CD8-positive, alpha-beta memory T cell (primary cell): ENCODE measurements around the gene CAND2. TPM values are rescaled to one million over a fixed set of nuclear protein-coding genes. Genes with fewer than 3 reads are reported as not detected.
"Not testable (repeated sequence)": the region's sequence is repeated elsewhere in the genome, so short reads cannot be mapped to it uniquely, and the experiment has no call there.

Experiments
- CTCF ChIA-PET: fragments of 350-600 bp; sonication (Branson Sonifier 250); formaldehyde crosslinking; loops from one replicate; lab custom pipeline; 2021; ENCODE audit warnings: antibody characterized with exemption; lab: Charles Lee
- POLR2A ChIA-PET: fragments of 350-600 bp; sonication (Branson Sonifier 250); formaldehyde crosslinking; loops from one replicate; lab custom pipeline; 2021; ENCODE audit warnings: antibody characterized with exemption; lab: Charles Lee
- DNase-seq, 5 donors: peaks; one replicate each; pipeline versions ENCODE4 v3.0.0 to v3.0.0-alpha.2; 2020 to 2022; ENCODE audit warnings: mixed read lengths in 1 of 5
- H3K27ac ChIP-seq: one replicate; pipeline ENCODE4 v1.7.0; 2013; ENCODE audit warnings: low read depth, mild to moderate bottlenecking, low read length, moderate library complexity
- H3K27me3 ChIP-seq: 2 replicates; pipeline ENCODE4 v1.7.0; 2013; ENCODE audit warnings: low read length, mild to moderate bottlenecking; ENCODE audit not compliant: insufficient read depth, poor library complexity, severe bottlenecking
- H3K36me3 ChIP-seq: 2 replicates; pipeline ENCODE4 v1.7.0; 2013; ENCODE audit warnings: mild to moderate bottlenecking, low read length, moderate library complexity; ENCODE audit not compliant: insufficient read depth
- H3K4me1 ChIP-seq: 2 replicates; pipeline ENCODE4 v1.7.0; 2013; ENCODE audit warnings: mild to moderate bottlenecking, low read length, moderate library complexity; ENCODE audit not compliant: insufficient read depth
- H3K4me3 ChIP-seq: 2 replicates; pipeline ENCODE4 v1.7.0; 2013; ENCODE audit warnings: mild to moderate bottlenecking, low read length
- H3K9me3 ChIP-seq: 2 replicates; pipeline ENCODE4 v1.7.0; 2013; ENCODE audit warnings: mild to moderate bottlenecking, low read length
- H3K27ac Mint-ChIP-seq, 8 donors: one replicate each; pipeline ENCODE4 v1.8.0; 2020 to 2021; ENCODE audit warnings: mixed read lengths in 8 of 8, mild to moderate bottlenecking in 6 of 8, inconsistent platforms in 3 of 8, moderate library complexity in 3 of 8
- H3K27me3 Mint-ChIP-seq, 2 donors: one replicate each; pipeline ENCODE4 v1.8.0; 2020 to 2021; ENCODE audit warnings: mixed read lengths in 2 of 2, mild to moderate bottlenecking in 1 of 2, moderate library complexity in 1 of 2
- H3K36me3 Mint-ChIP-seq, 3 donors: one replicate each; pipeline ENCODE4 v1.8.0; 2020 to 2021; ENCODE audit warnings: mixed read lengths in 3 of 3, inconsistent platforms in 1 of 3, mild to moderate bottlenecking in 1 of 3
- H3K4me1 Mint-ChIP-seq, 3 donors: one replicate each; pipeline ENCODE4 v1.8.0; 2020 to 2021; ENCODE audit warnings: mixed read lengths in 3 of 3, inconsistent platforms in 1 of 3, mild to moderate bottlenecking in 1 of 3
- H3K4me3 Mint-ChIP-seq, 7 donors: one replicate each; pipeline ENCODE4 v1.8.0; 2020 to 2021; ENCODE audit warnings: mixed read lengths in 7 of 7, mild to moderate bottlenecking in 6 of 7, moderate library complexity in 4 of 7, inconsistent platforms in 2 of 7
- H3K9me3 Mint-ChIP-seq, 5 donors: one replicate each; pipeline ENCODE4 v1.8.0; 2020 to 2022; ENCODE audit warnings: mixed read lengths in 5 of 5, mild to moderate bottlenecking in 3 of 5, moderate library complexity in 2 of 5, inconsistent platforms in 1 of 5
- polyA plus RNA-seq: library from polyadenylated mRNA; unstranded; fragments of 300-500 nt; fragmentation: Illumina TruSeq; gene quantifications from one replicate; pipeline ENCODE4 v1.2.3, GENCODE V29; 2021
- total RNA-seq, 2 experiments: library from RNA; stranded (reverse); gene quantifications; one replicate each; pipeline ENCODE4 v1.2.3, GENCODE V29; 2021

Gene CAND2
- total and polyA plus RNA-seq, 3 experiments from 2014 or later, result 1.0 to 2.1 (median 1.1) TPM

DNA sequence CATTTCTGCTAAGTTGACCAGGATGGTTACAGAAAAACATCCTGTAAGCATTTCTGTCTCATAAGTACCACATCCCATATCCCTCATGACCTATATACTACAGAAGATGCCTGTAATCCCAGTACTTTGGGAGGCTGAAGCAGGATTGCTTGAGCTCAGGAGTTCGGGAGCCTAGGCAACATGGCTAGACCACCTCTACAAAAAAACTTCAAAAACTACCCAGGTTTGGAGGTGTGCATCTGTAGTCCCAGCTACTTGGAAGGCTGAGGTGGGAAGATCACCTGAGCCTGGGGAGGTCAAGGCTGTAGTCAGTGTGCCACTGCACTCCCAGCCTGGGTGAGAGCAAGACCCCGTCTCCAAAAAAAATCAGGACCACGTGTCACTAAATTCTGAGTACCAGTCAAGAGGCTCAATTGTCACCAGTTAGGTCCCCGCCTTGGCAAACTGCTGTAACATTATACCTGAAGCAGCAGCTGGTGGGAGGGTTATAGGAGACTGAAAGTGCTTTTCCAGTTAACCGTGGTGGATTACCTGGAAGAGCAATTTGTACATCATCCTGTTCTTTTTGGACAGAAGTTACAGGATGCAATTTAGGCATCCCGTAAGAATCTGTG is 38.7 kb downstream of the CAND2 start:
- H3K27me3 Mint-ChIP-seq, result no peaks in the 10 kb centered on the region
- H3K4me3 Mint-ChIP-seq, result no peak overlapping the region
- Histone ChIP-seq H3K27ac (no peak overlapping the region), H3K4me3 (no peak overlapping the region), H3K36me3 (peaks cover 59% of the 10 kb centered on the region), H3K27me3 (no peaks in the 10 kb centered on the region), H3K4me1 (peaks cover 29% of the 10 kb centered on the region), H3K9me3 (no peaks in the 10 kb centered on the region)
- H3K36me3 Mint-ChIP-seq, result peaks cover 17 to 96% (median 22%) of the 10 kb centered on the region in 3 donors
- H3K27ac Mint-ChIP-seq, result peak overlapping the region in 1 of 8 donors; percentile 68
- CTCF ChIA-PET, result no interaction called here
- peaks cover 25 to 40% (median 37%) of the 10 kb centered on the region in 3 donors for H3K4me1 Mint-ChIP-seq
- no peaks in the 10 kb centered on the region for H3K9me3 Mint-ChIP-seq
- POLR2A ChIA-PET, result no interaction called here
- no peak for DNase-seq

DNA sequence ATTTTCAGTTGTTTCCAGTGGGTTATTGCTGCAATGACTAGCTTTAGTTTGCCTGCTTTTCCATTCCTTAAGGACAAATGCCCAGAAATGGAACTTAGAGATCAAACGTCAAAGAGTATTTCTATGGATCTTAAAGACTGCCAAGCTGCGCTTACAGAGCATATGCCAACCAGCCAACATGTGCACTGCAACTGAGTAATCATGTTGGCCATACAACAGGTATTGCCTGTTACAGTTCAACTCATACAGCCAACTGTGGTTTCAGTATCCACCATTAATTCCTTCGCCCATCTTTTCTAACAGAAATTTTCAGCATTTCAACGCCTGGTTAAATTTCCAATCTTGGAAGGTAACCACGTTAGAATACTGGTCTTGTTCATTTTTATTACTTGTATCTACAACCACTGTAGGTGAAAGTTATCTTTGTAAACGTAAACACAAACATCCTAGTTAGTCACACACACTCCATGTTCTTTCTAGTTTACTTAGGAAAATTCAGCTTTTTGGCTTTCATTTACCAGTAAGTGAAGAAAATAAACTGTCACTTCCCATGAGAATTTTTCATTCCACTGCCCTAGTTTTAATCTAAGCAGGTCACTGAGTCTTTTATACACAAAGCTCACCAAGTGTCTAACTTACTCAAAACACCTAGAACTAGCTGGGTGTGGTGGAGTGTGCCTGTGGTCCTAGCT is 41.0 kb downstream of the CAND2 start:
- CTCF ChIA-PET, result interaction anchor here (1.0 to 6.6 kb wide), 2 partner anchors 27 to 53 kb away, joined by 3 to 75 read pairs; no protein-coding TSS in a partner anchor

DNA sequence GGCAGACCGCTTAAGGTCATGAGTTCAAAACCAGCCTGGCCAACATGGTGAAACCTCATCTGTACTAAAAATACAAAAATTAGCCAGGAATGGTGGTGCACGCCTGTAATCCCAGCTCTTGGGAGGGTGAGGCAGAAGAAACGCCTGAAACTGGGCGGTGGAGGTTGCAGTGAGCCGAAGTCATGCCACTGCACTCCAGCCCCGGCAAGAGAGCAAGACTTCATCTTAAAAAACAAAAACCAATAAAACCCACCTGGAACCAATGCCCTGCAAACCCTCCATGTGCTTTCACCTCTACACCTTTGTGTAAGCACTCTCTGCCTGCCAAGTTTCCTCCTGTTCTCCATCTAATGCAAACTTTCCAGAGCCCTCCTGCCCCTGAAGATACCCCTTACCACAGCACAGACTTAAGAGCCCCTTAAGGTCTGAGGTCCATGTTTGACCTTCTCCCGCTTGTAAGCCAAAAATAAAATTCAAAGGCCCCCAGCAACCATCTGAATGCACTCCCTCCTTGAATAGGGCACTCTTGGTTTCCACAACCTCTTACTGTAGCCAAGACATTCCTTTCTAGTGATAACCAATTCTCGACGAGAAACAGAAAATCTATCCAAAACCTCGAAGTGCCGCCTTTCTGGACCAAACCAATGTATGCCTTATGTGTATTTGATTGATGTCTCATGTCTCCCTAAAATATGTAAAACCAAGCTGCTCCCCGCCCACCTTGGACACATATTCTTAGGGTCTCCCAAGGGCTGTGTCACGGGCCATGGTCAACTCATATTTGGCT is 41.9 kb downstream of the CAND2 start:
- Histone ChIP-seq H3K4me3 (no peak overlapping the region), H3K27me3 (no peaks in the 10 kb centered on the region), H3K27ac (no peak overlapping the region), H3K9me3 (no peaks in the 10 kb centered on the region), H3K4me1 (peaks cover 43% of the 10 kb centered on the region), H3K36me3 (peaks cover 55% of the 10 kb centered on the region)
- CTCF ChIA-PET, result interaction anchor here (1.0 to 6.6 kb wide), 2 partner anchors 28 to 52 kb away, joined by 3 to 75 read pairs; no protein-coding TSS in a partner anchor
- Mint-ChIP-seq H3K27ac (peak overlapping the region in 7 of 8 donors; percentile 59 to 100 (median 98)), H3K4me3 (peak overlapping the region; percentile 24 to 98 (median 97)), H3K4me1 (peaks cover 36 to 55% (median 50%) of the 10 kb centered on the region in 3 donors), H3K9me3 (no peaks in the 10 kb centered on the region), H3K36me3 (peaks cover 17 to 83% (median 22%) of the 10 kb centered on the region in 3 donors), H3K27me3 (peaks cover 0 to 1% of the 10 kb centered on the region in 2 donors)
- no peak for DNase-seq
- POLR2A ChIA-PET, result no interaction called here

More for the DNA sequence above, 41.0 kb downstream of the CAND2 start:
- Mint-ChIP-seq H3K36me3 (peaks cover 17 to 92% (median 22%) of the 10 kb centered on the region in 3 donors), H3K4me1 (peaks cover 36 to 55% (median 50%) of the 10 kb centered on the region in 3 donors), H3K27me3 (peaks cover 0 to 1% of the 10 kb centered on the region in 2 donors), H3K9me3 (no peaks in the 10 kb centered on the region), H3K4me3 (peak overlapping the region in 2 of 7 donors; percentile 49 to 97), H3K27ac (peak overlapping the region in 6 of 8 donors; percentile 8 to 74 (median 26))
- Histone ChIP-seq H3K27ac (no peak overlapping the region), H3K4me1 (peaks cover 42% of the 10 kb centered on the region), H3K4me3 (no peak overlapping the region), H3K9me3 (no peaks in the 10 kb centered on the region), H3K36me3 (peaks cover 55% of the 10 kb centered on the region), H3K27me3 (no peaks in the 10 kb centered on the region)
- no peak for DNase-seq
- POLR2A ChIA-PET, result no interaction called here

DNA sequence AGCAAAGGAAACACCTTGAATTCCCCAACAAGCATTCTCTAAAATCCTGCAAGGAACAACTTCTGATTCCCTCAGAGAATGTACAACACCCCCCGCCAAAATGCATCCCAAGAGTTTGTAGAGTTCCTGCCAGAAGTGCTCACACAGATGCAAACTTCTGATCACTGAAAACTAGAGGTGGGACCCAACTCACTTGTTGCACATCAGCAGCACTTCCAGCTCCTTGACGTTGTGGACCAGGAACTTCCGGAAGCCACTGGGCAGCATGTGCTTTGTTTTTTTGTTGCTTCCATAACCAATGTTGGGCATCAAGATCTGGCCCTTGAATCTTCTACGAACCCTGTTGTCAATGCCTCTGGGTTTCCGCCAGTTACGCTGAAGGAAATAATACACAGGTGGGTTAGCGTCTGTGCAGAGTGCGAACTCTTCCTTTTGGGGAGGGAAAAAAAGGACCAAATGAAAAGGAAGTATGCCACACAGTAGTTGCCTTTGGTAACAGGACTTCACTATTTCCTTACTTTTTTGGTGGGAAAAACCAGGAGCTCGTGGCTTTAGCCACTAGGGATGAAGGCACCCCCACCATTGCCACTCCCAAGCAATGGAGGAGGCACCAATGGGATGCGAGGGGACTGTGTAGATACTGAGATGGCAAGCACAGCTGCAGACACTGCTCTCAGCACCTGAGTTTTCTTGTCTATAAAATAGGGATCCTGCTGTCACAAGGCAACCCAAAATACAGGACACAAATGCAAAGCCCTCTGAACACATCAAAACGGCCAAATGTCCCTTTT is 42.9 kb downstream of the CAND2 start:
- Histone ChIP-seq H3K4me3 (peak overlapping the region; percentile 69), H3K4me1 (peaks cover 43% of the 10 kb centered on the region), H3K36me3 (peaks cover 55% of the 10 kb centered on the region), H3K9me3 (no peaks in the 10 kb centered on the region), H3K27me3 (no peaks in the 10 kb centered on the region), H3K27ac (no peak overlapping the region)
- CTCF ChIA-PET, result interaction anchor here (1.1 to 6.6 kb wide), 2 partner anchors 29 to 53 kb away, joined by 3 to 75 read pairs; no protein-coding TSS in a partner anchor
- peak overlapping the region; percentile 95 to 100 (median 100) for H3K27ac Mint-ChIP-seq
- peaks cover 17 to 73% (median 22%) of the 10 kb centered on the region in 3 donors for H3K36me3 Mint-ChIP-seq
- peaks cover 0 to 1% of the 10 kb centered on the region in 2 donors for H3K27me3 Mint-ChIP-seq
- POLR2A ChIA-PET, result no interaction called here
- H3K9me3 Mint-ChIP-seq, result no peaks in the 10 kb centered on the region
- H3K4me1 Mint-ChIP-seq, result peaks cover 36 to 55% (median 50%) of the 10 kb centered on the region in 3 donors
- no peak for DNase-seq
- peak overlapping the region; percentile 94 to 98 (median 97) for H3K4me3 Mint-ChIP-seq

DNA sequence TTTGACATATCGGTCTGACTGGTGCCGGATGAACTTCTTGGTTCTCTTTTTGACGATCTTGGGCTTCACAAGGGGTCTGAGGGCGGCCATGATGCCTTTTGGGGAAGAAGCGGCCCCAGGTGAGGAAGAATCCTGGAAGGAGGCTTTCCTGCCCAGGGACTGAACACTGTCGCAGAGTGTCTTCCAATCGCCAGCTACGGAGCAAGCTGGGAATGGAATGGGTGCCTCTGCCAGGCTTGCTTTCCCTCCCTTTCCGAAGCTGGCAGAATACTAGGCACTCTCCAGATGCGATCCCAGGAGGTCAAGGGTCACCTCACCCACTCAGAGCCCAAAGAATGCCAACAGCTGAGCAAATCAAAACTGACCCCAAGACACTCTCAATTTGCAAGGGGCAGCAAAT is 43.7 kb downstream of the CAND2 start:
- Histone ChIP-seq H3K4me3 (peak overlapping the region; percentile 69), H3K36me3 (peaks cover 53% of the 10 kb centered on the region), H3K27ac (peak overlapping the region; percentile 99), H3K4me1 (peaks cover 43% of the 10 kb centered on the region)
- not testable (repeated sequence) for H3K9me3 ChIP-seq, H3K27me3 Mint-ChIP-seq, H3K9me3 Mint-ChIP-seq, DNase-seq, H3K27me3 ChIP-seq
- H3K27ac Mint-ChIP-seq, result peak overlapping the region; percentile 95 to 100 (median 100)
- ChIA-PET POLR2A (interaction anchor here (3.1 kb wide), 1 partner anchor 30 kb away, joined by 23 read pairs; no protein-coding TSS in a partner anchor), CTCF (interaction anchor here (1.1 to 6.6 kb wide), 6 partner anchors 17 to 154 kb away, joined by 3 to 75 read pairs (median 8); partner anchors contain the start of gene CAND2)
- peak overlapping the region; percentile 94 to 98 (median 97) for H3K4me3 Mint-ChIP-seq
- H3K4me1 Mint-ChIP-seq, result peaks cover 36 to 55% (median 50%) of the 10 kb centered on the region in 3 donors
- peaks cover 17 to 65% (median 22%) of the 10 kb centered on the region in 3 donors for H3K36me3 Mint-ChIP-seq

DNA sequence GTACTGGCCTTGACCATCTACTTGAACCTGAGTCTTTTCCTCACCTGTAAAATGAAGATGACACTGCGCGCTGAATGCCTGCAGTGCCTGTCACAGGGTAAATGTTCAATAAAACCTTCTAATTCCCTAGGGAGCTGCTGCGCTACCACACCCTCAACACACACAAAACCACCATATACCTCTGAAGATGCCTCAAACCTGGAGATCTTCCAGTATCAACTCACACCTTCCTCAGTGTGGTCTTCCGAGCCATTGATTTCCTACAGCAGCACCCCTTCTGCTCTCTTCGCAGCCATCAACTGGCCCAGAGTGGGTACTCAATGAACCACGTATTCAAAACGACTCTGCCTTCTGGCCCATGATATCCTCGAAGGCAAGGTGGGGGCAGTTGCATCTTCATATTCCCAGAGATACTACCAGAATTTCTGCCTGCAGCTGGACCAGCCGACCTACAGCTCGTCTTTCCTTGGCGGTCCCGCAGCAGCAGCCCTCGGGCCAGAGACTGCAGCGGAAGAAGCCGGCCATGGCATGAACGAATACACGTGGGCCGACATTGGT is 44.2 kb downstream of the CAND2 start:
- peaks cover 48% of the 10 kb centered on the region for H3K36me3 ChIP-seq
- H3K4me3 ChIP-seq, result peak overlapping the region; percentile 69
- no peaks in the 10 kb centered on the region for H3K27me3 ChIP-seq
- ChIA-PET CTCF (interaction anchor here (0.9 to 6.6 kb wide), 15 partner anchors 8 to 612 kb away, joined by 3 to 75 read pairs (median 3); partner anchors contain the start of gene CAND2), POLR2A (interaction anchor here (0.6 to 3.1 kb wide), 3 partner anchors 31 to 58 kb away, joined by 4 to 23 read pairs (median 5); partner anchors contain the start of gene CAND2)
- H3K4me3 Mint-ChIP-seq, result peak overlapping the region; percentile 94 to 98 (median 97)
- peaks cover 43% of the 10 kb centered on the region for H3K4me1 ChIP-seq
- peaks cover 36 to 54% (median 50%) of the 10 kb centered on the region in 3 donors for H3K4me1 Mint-ChIP-seq
- peaks cover 0 to 1% of the 10 kb centered on the region in 2 donors for H3K27me3 Mint-ChIP-seq
- H3K9me3 ChIP-seq, result no peaks in the 10 kb centered on the region
- peak in 3 of 5 donors; percentile 34 to 63 (median 36) for DNase-seq
- peak overlapping the region; percentile 98 to 100 (median 100) for H3K27ac Mint-ChIP-seq
- H3K9me3 Mint-ChIP-seq, result no peaks in the 10 kb centered on the region
- H3K27ac ChIP-seq, result peak overlapping the region; percentile 99
- peaks cover 17 to 60% (median 22%) of the 10 kb centered on the region in 3 donors for H3K36me3 Mint-ChIP-seq
